PC-9 (cell line): ENCODE data around the gene KRTAP9-3.
"Not testable (repeated sequence)": the region's sequence is repeated elsewhere in the genome, so short reads cannot be mapped to it uniquely, and the experiment has no call there.

Experiments
- CTCF ChIP-seq: fragments of 200-600 bp; sonication (generic); conservative IDR thresholded peaks from 2 replicates; pipeline ENCODE4 v1.6.1; 2017; ENCODE audit warnings: mixed run types, antibody characterized with exemption, mild to moderate bottlenecking, moderate library complexity
- EZH2 ChIP-seq: fragments of 200-600 bp; sonication (generic); IDR thresholded peaks from 2 replicates; pipeline ENCODE4 v1.8.0; 2017; ENCODE audit warnings: antibody characterized with exemption, low read depth

GRCh38 chr17:41226598-41227095, 5.6 kb upstream of the KRTAP9-3 start, which contains the start of gene KRTAP9-2:
- TF ChIP-seq CTCF, EZH2: not testable (repeated sequence)
